ENCODE results near the gene CENPL.
"Not testable (repeated sequence)": the region's sequence is repeated elsewhere in the genome, so short reads cannot be mapped to it uniquely, and the experiment has no call there.

CENPL gene

DNA sequence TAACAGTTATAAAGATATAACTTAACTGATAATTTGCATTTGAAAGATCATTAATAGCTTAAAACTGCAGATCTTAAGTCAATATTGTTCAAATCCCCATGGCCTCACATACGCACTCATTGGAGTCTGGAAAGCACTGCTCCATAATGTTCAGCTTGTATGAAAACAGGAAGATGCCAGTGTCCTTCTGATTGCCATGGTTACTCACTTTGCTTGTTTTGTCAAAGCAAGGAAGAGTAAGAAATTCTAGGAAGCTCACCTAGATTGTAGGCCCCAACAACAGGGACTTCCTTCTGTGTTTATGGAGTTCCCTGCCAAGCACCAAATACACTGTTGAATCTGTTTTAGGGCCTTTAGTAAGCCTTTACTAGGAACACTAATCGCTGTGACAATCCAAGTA lies 32.2 kb upstream of the CENPL start:
- DNase-seq = no peak

DNA sequence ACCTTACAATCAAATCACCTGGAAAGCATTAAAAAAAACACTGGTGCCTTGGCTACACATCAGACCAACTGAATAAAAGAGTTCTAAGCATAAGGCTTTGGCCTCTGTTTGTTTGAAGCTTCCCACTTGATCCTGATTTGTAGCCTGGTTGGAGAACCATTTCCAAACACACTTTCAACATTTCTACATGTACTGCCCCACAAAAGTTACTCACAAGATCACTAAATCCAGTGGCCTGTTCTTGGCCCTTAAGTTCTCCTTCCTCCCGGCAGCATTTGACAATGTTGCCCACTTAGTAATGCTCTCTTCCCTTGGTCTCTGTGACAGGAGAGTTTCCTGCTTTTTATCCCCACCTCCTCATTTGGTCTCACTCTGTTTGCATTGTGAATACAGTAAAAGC lies 31.3 kb upstream of the CENPL start:
- no peak for DNase-seq

DNA sequence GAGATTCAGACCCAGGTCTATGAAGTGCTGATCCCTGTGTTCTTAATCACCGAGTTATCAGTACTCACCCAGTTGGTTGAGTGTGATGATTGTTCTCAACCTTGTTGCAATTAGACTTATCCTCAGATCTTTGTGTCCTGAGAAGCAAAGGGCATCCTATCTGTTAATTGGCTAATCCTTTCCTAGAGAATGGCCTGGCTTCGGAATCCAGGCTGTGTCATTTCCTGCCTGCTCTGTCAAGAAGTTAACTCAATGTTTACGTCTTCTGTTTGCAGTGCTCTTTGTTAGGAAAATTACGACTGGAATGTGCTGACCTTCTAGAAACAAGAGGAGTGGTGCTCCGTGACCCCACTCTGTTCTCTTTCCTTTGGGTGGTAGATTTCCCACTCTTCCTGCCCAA lies 28.4 kb upstream of the CENPL start:
- DNase-seq = no peak

- DNase-seq = no peak
These were observed 27.4 kb upstream of the CENPL start for GRCh38 chr1:173852105-173852504.

GRCh38 chr1:173832748-173833147 lies 8.1 kb upstream of the CENPL start:
- DNase-seq = no peak

DNA sequence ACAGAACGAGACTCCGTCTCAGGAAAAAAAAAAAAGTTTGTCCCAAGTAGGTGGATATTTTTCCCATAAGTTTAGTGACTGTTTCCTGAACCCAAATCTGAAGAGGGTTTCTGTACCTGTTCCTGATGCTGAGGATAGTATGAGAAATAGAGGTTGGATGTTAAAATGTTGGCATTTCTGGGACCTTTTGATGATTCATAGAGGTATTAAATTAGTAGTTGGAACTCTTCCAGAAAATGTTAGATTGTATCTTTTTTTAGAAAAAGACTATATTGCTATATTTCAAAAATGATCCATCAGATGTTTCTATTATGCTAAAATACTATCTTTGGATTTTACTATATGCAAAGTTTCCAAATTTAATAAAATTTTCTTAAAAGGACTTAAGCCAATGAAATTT lies 2.9 kb upstream of the CENPL start:
- DNase-seq = no peak

- no peak for DNase-seq
These were observed 835 bp downstream of the CENPL start for GRCh38 chr1:173823781-173824314.

DNA sequence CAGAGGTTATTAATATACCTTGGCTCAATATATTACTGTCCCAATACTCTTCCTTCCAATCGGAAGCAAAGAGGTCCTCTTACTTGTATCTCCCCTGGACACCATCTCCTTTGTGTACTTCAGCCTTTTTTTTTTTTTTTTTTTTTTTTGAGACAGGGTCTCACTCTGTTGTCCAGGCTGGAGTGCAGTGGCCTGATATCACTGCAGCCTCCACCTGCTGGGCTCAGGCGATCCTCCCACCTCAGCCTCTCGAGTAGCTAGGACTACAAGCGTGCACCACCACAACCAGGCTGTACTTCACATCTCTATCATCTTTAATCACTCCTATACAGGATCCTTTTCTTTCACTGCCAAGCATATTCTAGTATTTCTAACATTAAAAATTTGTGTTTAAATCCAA lies 3.0 kb downstream of the CENPL start:
- DNase-seq = no peak

DNA sequence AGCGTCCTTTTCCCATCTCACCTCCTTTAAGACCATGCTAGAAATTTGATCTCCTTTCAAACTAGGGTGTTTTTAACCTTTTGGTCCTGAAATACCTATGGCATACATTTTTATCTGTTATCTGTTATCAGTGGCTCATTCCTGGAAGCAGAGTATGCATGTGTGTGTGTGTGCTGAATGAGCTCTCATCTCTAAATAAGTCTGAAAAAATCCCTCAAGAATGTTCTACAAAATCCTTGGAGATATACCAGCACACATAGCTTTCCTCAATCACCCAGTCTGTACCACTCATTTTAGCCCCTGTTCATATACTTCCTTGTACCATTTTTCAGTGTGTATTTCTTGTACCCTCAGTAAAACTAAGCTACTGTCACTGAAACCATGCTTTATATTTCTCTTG lies 6.2 kb downstream of the CENPL start:
- no peak for DNase-seq

DNA sequence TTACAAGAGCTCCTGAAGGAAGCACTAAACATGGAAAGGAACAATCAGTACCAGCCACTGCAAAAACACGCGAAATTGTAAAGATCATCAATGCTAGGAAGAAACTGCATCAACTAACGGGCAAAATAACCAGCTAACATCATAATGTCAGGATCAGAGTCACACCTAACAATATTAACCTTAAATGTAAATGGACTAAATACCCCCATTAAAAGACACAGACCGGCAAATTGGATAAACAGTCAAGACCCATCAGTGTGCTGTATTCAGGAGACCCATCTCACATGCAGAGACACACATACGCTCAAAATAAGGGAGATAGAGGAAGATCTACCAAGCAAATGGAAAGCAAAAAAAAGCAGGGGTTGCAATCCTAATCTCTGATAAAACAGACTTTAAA lies 11.0 kb downstream of the CENPL start:
- not testable (repeated sequence) for DNase-seq

DNA sequence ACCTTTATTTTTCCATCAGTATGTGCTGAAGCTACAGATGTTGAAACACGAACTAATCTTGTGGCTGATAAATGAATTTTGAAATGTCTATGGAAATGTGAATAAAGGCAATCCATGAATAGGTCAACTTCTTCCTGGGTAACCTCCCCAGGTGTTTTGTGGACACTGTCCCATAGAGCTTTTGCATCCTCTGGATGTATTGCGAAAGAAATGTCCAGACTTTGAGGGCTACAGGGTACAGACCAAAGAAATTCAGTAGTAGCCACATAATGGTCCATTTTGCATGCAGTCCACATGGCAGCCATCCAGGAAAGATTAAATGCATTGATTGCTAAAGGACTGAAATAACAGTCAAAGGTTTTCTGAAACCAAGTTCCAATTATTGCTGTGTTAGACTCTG lies 21.7 kb downstream of the CENPL start:
- no peak for DNase-seq

DNA sequence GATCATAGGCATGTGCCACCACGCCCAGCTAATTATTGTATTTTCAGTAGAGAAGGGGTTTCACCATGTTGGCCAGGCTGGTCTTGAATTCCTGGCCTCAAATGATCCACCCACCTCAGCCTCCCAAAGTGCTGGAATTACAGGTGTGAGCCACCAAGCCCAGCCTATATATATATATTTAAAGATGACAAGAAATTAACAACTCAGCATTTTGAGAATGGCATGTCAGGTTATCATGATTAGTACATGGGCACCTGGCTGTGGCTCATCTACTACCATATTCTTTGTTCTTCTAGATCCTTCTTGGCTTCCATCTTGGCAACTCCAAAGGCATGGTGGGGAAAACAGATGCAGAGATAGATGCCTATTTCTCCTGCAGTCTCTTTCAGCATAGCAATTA lies 24.7 kb downstream of the CENPL start:
- not testable (repeated sequence) for DNase-seq

GRCh38 chr1:173798078-173798477 lies 26.6 kb downstream of the CENPL start:
- no peak for DNase-seq

GRCh38 chr1:173789841-173790240 lies 34.8 kb downstream of the CENPL start:
- DNase-seq = no peak

GRCh38 chr1:173784997-173785396 lies 39.7 kb downstream of the CENPL start:
- no peak for DNase-seq

GRCh38 chr1:173779936-173780335 lies 44.7 kb downstream of the CENPL start:
- no peak for DNase-seq

- DNase-seq = no peak
These were observed 49.0 kb downstream of the CENPL start for GRCh38 chr1:173775578-173776226.

DNA sequence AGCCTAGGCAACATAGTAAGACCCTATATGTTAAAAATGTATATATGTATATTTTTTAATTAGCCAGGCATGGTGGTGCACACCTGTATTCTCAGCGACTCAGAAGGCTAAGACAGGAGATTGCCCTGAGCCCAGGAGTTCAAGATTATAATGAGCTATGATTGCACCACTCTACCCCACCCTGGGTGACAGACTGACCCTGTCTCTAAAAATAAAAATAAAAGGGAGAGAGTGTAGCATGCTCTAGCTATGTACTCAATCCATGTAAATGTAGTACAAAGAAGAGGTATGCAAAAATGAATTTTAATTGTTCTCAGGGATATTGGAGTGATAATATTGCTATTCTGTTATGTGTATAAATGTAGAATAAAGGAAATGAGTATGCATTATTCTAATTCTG lies 53.1 kb downstream of the CENPL start:
- no peak for DNase-seq

DNA sequence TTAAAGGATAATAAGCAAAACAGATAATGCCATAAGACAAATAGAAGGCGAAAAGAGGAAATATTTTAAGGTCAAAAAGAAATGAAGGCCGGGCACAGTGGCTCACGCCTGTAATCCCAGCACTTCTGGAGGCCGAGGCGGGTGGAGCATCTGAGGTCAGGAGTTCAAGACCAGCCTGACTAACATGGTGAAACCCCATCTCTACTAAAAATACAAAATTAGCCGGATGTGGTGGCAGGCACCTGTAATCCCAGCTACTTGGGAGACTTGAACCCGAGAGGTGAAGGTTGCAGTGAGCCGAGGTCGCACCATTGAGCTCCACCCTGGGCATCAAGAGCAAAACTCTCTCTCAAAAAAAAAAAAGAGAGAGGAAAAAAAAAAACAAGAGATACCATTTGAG lies 54.4 kb downstream of the CENPL start:
- not testable (repeated sequence) for DNase-seq

GRCh38 chr1:173768827-173769226 lies 55.9 kb downstream of the CENPL start:
- DNase-seq = no peak

- no peak for DNase-seq
These were observed 56.5 kb downstream of the CENPL start for GRCh38 chr1:173768206-173768605.

DNA sequence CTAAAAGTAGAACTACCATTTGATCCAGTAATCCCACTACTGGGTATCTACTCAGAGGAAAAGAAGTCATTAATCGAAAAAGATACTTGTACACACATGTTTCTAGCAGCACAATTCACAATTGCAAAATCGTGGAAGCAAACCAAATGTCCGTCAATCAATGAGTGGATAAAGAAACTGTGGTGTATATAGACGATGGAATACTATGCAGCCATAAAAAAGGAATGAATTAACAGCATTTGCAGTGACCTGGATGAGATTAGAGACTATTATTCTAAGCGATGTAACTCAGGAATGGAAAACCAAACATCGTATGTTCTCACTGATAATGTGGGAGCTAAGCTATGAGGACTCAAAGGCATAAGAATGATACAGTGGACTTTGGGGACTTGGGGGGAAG lies 60.4 kb downstream of the CENPL start:
- DNase-seq = not testable (repeated sequence)

GRCh38 chr1:173758980-173759379 lies 65.7 kb downstream of the CENPL start:
- no peak for DNase-seq

DNA sequence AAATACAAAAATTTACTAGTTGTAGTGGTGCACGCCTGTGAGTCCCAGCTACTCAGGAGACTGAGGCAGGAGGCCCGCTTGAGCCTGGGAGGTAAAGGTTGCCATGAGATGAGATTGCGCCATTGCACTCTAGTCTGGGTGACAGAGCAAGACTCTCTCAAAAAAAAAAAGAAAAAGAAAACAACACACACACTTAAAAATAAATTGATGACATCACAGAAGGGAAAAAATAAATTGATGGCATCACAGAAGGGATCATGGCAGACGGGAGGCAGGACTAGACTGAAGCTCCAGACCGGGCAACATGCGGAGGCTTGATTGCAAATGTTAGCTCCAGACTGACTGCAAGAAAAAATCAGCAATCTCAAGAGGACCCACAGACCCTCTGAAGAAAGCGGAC lies 66.6 kb downstream of the CENPL start:
- no peak for DNase-seq

GRCh38 chr1:173757666-173758065 lies 67.0 kb downstream of the CENPL start:
- no peak for DNase-seq

All from NCI-H187 (cell line).